ENCODE data around the gene UVRAG. TPM values are rescaled to one million over a fixed set of nuclear protein-coding genes. Genes with fewer than 3 reads are reported as not detected.

UVRAG gene
- total and polyA plus RNA-seq, 2 of the 4 experiments (the other 2 are of a cell fraction): 5.6 to 10.9 TPM

DNA sequence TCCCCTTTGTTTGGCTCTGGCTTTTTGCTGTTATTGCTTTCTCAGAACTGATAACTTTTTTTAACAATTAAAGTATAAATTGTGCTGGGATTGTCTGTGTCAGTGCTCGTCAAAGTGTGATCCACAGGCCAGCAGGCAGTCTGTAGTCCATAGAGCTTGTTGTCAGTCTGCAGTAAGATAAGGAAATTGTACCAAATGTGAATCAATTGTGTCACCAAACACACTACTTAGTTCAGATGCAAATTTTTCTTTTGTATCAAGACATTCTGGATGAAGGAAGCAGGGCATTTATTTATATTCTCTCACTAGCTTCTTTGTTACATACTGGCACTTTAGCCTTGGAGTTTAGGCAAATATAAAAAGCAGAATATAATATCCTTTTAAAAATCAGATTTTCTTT, 270.3 kb downstream of the UVRAG start:
- POLR2A ChIA-PET (ENCODE audit: unreplicated experiment): no interaction called here
- CTCF ChIA-PET: no interaction called here
- no peak overlapping the region for H4K8ac ChIP-seq (ENCODE audit: low read depth in 2 of 2, low read length in 2 of 2)
- H3K56ac ChIP-seq (ENCODE audit: extremely low read depth, insufficient read depth, low read length): no peak overlapping the region
- H2BK15ac ChIP-seq (ENCODE audit: low read depth, low read length): no peak overlapping the region
- no peak overlapping the region for H2AK5ac ChIP-seq (ENCODE audit: low read depth, low read length)
- H3K18ac ChIP-seq (ENCODE audit: low read depth, low read length): peak overlapping the region; percentile 51; the same call in 1 of the 2 replicates
- no peak overlapping the region for H2AK9ac ChIP-seq (replicated peaks; ENCODE audit: low read depth, low read length, poor library complexity)
- H2BK20ac ChIP-seq (ENCODE audit: low read depth, low read length): no peak overlapping the region
- dilution Hi-C loops (cut with HindIII; ENCODE audit: low sequenced_read_pairs, unreplicated experiment) (no loop called here), intact Hi-C loops (cut with micrococcal nuclease) (no loop called here), in situ Hi-C loops (cut with MboI; ENCODE audit: low sequenced_read_pairs) (no loop called here)
- H3K27ac ChIP-seq (ENCODE audit: insufficient read depth, low read length): no peak overlapping the region
- BruUV-seq (replicated peaks): no TSS peak
- H2BK120ac ChIP-seq (ENCODE audit: low read depth, low read length): no peak overlapping the region
- peaks cover 0 to 4% of the 10 kb centered on the region in 2 experiments; a peak in 2 of 4 replicates for H3K79me1 ChIP-seq (ENCODE audit: low read depth in 1 of 2, low read length in 2 of 2)
- no peak overlapping the region; the same call in 1 of the 2 replicates for H4K5ac ChIP-seq (ENCODE audit: low read depth, low read length)
- no peak overlapping the region for H3K4ac ChIP-seq (ENCODE audit: low read depth, low read length)
- H3K36me3 ChIP-seq (ENCODE audit: control insufficient read depth, insufficient read depth, low read length): no peaks in the 10 kb centered on the region
- H3K23ac ChIP-seq (ENCODE audit: low read depth, low read length): no peak overlapping the region
- peaks cover 4% of the 10 kb centered on the region; the same call in 1 of the 2 replicates for H4K20me1 ChIP-seq (ENCODE audit: insufficient read depth, low read length)
- H4K91ac ChIP-seq (ENCODE audit: insufficient read depth, low read depth, low read length): no peak overlapping the region
- no peaks in the 10 kb centered on the region for H3K9me1 ChIP-seq (ENCODE audit: insufficient read depth, low read length)
- H2BK5ac ChIP-seq (ENCODE audit: low read depth, low read length, poor library complexity, severe bottlenecking): no peak overlapping the region
- no CpG with 5 or more reads among the region's 1 CpG for WGBS, 2 experiments (ENCODE audit: extremely low coverage in 2 of 2, insufficient read length in 1 of 2)
- no peak overlapping the region for H3K4me3 ChIP-seq (ENCODE audit: insufficient read depth, low read depth, low read length)
- H3K14ac ChIP-seq (replicated peaks; ENCODE audit: low read depth, low read length): no peak overlapping the region
- TF ChIP-seq, protein P1, sequence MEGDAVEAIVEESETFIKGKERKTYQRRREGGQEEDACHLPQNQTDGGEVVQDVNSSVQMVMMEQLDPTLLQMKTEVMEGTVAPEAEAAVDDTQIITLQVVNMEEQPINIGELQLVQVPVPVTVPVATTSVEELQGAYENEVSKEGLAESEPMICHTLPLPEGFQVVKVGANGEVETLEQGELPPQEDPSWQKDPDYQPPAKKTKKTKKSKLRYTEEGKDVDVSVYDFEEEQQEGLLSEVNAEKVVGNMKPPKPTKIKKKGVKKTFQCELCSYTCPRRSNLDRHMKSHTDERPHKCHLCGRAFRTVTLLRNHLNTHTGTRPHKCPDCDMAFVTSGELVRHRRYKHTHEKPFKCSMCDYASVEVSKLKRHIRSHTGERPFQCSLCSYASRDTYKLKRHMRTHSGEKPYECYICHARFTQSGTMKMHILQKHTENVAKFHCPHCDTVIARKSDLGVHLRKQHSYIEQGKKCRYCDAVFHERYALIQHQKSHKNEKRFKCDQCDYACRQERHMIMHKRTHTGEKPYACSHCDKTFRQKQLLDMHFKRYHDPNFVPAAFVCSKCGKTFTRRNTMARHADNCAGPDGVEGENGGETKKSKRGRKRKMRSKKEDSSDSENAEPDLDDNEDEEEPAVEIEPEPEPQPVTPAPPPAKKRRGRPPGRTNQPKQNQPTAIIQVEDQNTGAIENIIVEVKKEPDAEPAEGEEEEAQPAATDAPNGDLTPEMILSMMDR (conservative IDR thresholded peaks at IDR 0.05; ENCODE audit: low read depth, low read length): no peak
- TF ChIP-seq NFE2L2 (IDR thresholded peaks at IDR 0.05; ENCODE audit: low read depth, low read length): no peak
- H3K9me3 ChIP-seq (ENCODE audit: control insufficient read depth, insufficient read depth, low read length): peaks cover under 1% of the 10 kb centered on the region; the same call in 1 of the 2 replicates
- H3K4me1 ChIP-seq (ENCODE audit: control insufficient read depth, insufficient read depth, low read length): peaks cover 5% of the 10 kb centered on the region
- H2AFZ ChIP-seq (replicated peaks; ENCODE audit: low read length, poor library complexity): no peak overlapping the region
- no peaks in the 10 kb centered on the region for H3K27me3 ChIP-seq (ENCODE audit: control insufficient read depth, insufficient read depth, low read length)
- no peak for DNase-seq
- no peak overlapping the region for H3K9ac ChIP-seq (ENCODE audit: low read depth, low read length)
- H3K4me2 ChIP-seq (ENCODE audit: low read depth, low read length): no peak overlapping the region
- no peak for ATAC-seq (ENCODE audit: low read depth)

All from IMR-90 (cell line).